Ishikawa (cell line): ENCODE measurements around the gene ERGIC1.

Experiments
- CREB1 ChIP-seq: IDR thresholded peaks from 2 replicates; pipeline ENCODE4 v1.6.1; 2012; ENCODE audit warnings: low read depth
- EP300 ChIP-seq: IDR thresholded peaks from 2 replicates; pipeline ENCODE4 v1.6.1; 2012; ENCODE audit warnings: borderline replicate concordance
- MAX ChIP-seq: IDR thresholded peaks from 2 replicates; pipeline ENCODE4 v1.6.1; 2012
- REST ChIP-seq: IDR thresholded peaks from 2 replicates; pipeline ENCODE4 v1.6.1; 2012; ENCODE audit warnings: low read depth, mild to moderate bottlenecking

- TF ChIP-seq CREB1 (no peak), EP300 (no peak), REST (no peak), MAX (no peak)
These were observed 108.5 kb downstream of the ERGIC1 start for GRCh38 chr5:172942556-172942955.
